Endometrial microvascular endothelial cells (primary cell): ENCODE results near the gene USP7. TPM values are rescaled to one million over a fixed set of nuclear protein-coding genes. Genes with fewer than 3 reads are reported as not detected.
"Not testable (repeated sequence)": the region's sequence is repeated elsewhere in the genome, so short reads cannot be mapped to it uniquely, and the experiment has no call there.

ENCODE experiments used
- in situ Hi-C: cut with HindIII; loops from 2 replicates; pipeline ENCODE4 v1.10.0; 2017; ENCODE audit warnings: low sequenced_read_pairs, low pct_unique_long_range_greater_than_20kb; ENCODE audit errors: inconsistent ontology term
- total RNA-seq: library from RNA; depleted of rRNA; stranded (reverse); fragments of >200 nt; gene quantifications from one replicate; pipeline ENCODE4 v1.2.3, GENCODE V29; 2015; ENCODE audit errors: inconsistent ontology term

The USP7 gene
- total RNA-seq, 1 donor from 2014 or later = 55.8 TPM

- in situ Hi-C loops = no loop called here
Measured at GRCh38 chr16:8888951-8889892, 74.5 kb downstream of the USP7 start.

GRCh38 chr16:8887952-8888560 lies 75.7 kb downstream of the USP7 start:
- in situ Hi-C loops = no loop called here

GRCh38 chr16:8887431-8887765 lies 76.3 kb downstream of the USP7 start:
- in situ Hi-C loops = no loop called here

GRCh38 chr16:8886593-8887430 lies 76.9 kb downstream of the USP7 start:
- in situ Hi-C loops = no loop called here

- in situ Hi-C loops = no loop called here
Measured at GRCh38 chr16:8885674-8886592, 77.8 kb downstream of the USP7 start.

- in situ Hi-C loops = no loop called here
Measured at GRCh38 chr16:8882725-8883377, 80.9 kb downstream of the USP7 start.

GRCh38 chr16:8882041-8882617 lies 81.6 kb downstream of the USP7 start, which contains the start of gene LITAFD:
Gene LITAFD (plus strand): TSS chr16:8882351. CDS start chr16:8884356, 2,005 bp downstream.
- in situ Hi-C loops = no loop called here

- in situ Hi-C loops = no loop called here
Measured at GRCh38 chr16:8880839-8881510, 82.7 kb downstream of the USP7 start.

- in situ Hi-C loops = no loop called here
Measured at GRCh38 chr16:8878523-8878911, 85.2 kb downstream of the USP7 start.

GRCh38 chr16:8877894-8878522 lies 85.7 kb downstream of the USP7 start:
- in situ Hi-C loops = no loop called here

- in situ Hi-C loops = not testable (repeated sequence)
Measured at GRCh38 chr16:8875317-8875716, 88.4 kb downstream of the USP7 start.

- in situ Hi-C loops = no loop called here
Measured at GRCh38 chr16:8874388-8874787, 89.3 kb downstream of the USP7 start.

GRCh38 chr16:8873866-8874195 lies 89.9 kb downstream of the USP7 start:
- in situ Hi-C loops = not testable (repeated sequence)

- in situ Hi-C loops = no loop called here
Measured at GRCh38 chr16:8872967-8873865, 90.5 kb downstream of the USP7 start.

- in situ Hi-C loops = no loop called here
Measured at GRCh38 chr16:8872071-8872470, 91.6 kb downstream of the USP7 start.

- in situ Hi-C loops = not testable (repeated sequence)
Measured at GRCh38 chr16:8869988-8870241, 93.8 kb downstream of the USP7 start.
